Measurements from ENCODE around the gene TAB3.
A peak's percentile ranks its signal among the peaks of the same experiment; 100 is the strongest.

TAB3 gene

DNA sequence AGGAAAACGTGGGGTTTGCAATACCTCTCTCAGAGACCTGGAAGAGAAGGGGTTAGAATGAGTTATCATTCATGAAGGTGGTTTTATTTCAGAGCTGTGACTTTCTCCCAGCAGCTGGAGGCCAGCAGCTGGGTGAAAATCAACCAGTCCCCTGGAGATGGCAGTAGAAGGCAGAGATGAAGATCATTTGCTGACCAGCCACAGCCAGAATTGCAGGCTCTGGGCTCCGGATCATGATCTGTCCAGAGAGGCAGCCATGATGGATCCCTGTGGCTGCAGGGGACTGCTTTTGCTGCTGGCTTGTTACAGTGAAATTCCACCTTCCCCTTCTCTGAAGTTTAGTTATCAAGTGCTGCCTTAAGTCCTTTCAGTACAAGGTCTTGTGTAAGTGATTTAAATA is 46.9 kb upstream of the TAB3 start:
- no peak for TF ChIP-seq ZFP30 (CRISPR knock-in tag; IDR thresholded peaks at IDR 0.05)
- TF ChIP-seq OSR1 (CRISPR knock-in tag; IDR thresholded peaks at IDR 0.05) = no peak
- TF ChIP-seq, protein P1, sequence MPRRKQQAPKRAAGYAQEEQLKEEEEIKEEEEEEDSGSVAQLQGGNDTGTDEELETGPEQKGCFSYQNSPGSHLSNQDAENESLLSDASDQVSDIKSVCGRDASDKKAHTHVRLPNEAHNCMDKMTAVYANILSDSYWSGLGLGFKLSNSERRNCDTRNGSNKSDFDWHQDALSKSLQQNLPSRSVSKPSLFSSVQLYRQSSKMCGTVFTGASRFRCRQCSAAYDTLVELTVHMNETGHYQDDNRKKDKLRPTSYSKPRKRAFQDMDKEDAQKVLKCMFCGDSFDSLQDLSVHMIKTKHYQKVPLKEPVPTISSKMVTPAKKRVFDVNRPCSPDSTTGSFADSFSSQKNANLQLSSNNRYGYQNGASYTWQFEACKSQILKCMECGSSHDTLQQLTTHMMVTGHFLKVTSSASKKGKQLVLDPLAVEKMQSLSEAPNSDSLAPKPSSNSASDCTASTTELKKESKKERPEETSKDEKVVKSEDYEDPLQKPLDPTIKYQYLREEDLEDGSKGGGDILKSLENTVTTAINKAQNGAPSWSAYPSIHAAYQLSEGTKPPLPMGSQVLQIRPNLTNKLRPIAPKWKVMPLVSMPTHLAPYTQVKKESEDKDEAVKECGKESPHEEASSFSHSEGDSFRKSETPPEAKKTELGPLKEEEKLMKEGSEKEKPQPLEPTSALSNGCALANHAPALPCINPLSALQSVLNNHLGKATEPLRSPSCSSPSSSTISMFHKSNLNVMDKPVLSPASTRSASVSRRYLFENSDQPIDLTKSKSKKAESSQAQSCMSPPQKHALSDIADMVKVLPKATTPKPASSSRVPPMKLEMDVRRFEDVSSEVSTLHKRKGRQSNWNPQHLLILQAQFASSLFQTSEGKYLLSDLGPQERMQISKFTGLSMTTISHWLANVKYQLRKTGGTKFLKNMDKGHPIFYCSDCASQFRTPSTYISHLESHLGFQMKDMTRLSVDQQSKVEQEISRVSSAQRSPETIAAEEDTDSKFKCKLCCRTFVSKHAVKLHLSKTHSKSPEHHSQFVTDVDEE (CRISPR knock-in tag; IDR thresholded peaks at IDR 0.05) = no peak
- no peak for TF ChIP-seq ISL1 (CRISPR knock-in tag; IDR thresholded peaks at IDR 0.05)
- no peak for TF ChIP-seq BACH2 (CRISPR knock-in tag; IDR thresholded peaks at IDR 0.05; ENCODE audit: borderline replicate concordance)
- TF ChIP-seq CSDC2 (CRISPR knock-in tag; IDR thresholded peaks at IDR 0.05) = no peak
- TF ChIP-seq, protein P2, sequence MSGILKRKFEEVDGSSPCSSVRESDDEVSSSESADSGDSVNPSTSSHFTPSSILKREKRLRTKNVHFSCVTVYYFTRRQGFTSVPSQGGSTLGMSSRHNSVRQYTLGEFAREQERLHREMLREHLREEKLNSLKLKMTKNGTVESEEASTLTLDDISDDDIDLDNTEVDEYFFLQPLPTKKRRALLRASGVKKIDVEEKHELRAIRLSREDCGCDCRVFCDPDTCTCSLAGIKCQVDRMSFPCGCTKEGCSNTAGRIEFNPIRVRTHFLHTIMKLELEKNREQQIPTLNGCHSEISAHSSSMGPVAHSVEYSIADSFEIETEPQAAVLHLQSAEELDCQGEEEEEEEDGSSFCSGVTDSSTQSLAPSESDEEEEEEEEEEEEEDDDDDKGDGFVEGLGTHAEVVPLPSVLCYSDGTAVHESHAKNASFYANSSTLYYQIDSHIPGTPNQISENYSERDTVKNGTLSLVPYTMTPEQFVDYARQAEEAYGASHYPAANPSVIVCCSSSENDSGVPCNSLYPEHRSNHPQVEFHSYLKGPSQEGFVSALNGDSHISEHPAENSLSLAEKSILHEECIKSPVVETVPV (CRISPR knock-in tag; IDR thresholded peaks at IDR 0.05) = no peak
- TF ChIP-seq ZNF70 (CRISPR knock-in tag; IDR thresholded peaks at IDR 0.05) = no peak
- TF ChIP-seq RARB (CRISPR knock-in tag; IDR thresholded peaks at IDR 0.05) = no peak
- no peak for TF ChIP-seq ZFP3 (CRISPR knock-in tag; IDR thresholded peaks at IDR 0.05)
- no peak for TF ChIP-seq SNAI2 (CRISPR knock-in tag; IDR thresholded peaks at IDR 0.05)
- TF ChIP-seq, protein P3, sequence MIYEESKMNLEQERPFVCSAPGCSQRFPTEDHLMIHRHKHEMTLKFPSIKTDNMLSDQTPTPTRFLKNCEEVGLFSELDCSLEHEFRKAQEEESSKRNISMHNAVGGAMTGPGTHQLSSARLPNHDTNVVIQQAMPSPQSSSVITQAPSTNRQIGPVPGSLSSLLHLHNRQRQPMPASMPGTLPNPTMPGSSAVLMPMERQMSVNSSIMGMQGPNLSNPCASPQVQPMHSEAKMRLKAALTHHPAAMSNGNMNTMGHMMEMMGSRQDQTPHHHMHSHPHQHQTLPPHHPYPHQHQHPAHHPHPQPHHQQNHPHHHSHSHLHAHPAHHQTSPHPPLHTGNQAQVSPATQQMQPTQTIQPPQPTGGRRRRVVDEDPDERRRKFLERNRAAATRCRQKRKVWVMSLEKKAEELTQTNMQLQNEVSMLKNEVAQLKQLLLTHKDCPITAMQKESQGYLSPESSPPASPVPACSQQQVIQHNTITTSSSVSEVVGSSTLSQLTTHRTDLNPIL (CRISPR knock-in tag; IDR thresholded peaks at IDR 0.05; ENCODE audit: low read depth) = no peak
- no peak for TF ChIP-seq ESRRG (CRISPR knock-in tag; IDR thresholded peaks at IDR 0.05)
- TF ChIP-seq TOX (CRISPR knock-in tag; IDR thresholded peaks at IDR 0.05; ENCODE audit: borderline replicate concordance) = no peak

DNA sequence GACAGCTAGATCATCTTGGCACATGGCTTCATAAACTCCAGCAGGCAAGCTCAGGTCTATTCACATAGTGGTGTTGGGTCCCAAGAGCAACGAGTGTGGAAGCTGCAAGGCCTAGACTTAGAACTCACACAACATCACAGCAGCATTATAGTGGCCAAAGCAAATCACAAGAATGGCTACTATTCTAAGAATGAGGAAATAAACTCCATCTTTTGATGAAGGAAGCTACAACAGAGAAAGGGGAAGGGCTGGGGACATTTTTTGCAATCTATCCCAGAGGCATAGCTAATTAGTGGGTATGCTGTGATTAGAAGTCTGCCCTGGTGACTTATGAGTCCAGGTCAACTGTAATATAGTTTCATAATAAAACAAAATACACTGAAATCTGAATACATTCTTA is 42.9 kb upstream of the TAB3 start:
- no peak for ATAC-seq
- TF ChIP-seq, protein P1 (CRISPR knock-in tag; IDR thresholded peaks at IDR 0.05) = no peak
- TF ChIP-seq TOX (CRISPR knock-in tag; IDR thresholded peaks at IDR 0.05; ENCODE audit: borderline replicate concordance) (no peak), ZFP3 (CRISPR knock-in tag; IDR thresholded peaks at IDR 0.05) (no peak), PPARA (CRISPR knock-in tag; IDR thresholded peaks at IDR 0.05; ENCODE audit: borderline replicate concordance) (no peak), ZFP30 (CRISPR knock-in tag; IDR thresholded peaks at IDR 0.05) (no peak), ESRRG (CRISPR knock-in tag; IDR thresholded peaks at IDR 0.05) (no peak), ISL1 (CRISPR knock-in tag; IDR thresholded peaks at IDR 0.05) (no peak), GLIS3 (CRISPR knock-in tag; IDR thresholded peaks at IDR 0.05) (no peak), ZNF565 (CRISPR knock-in tag; conservative IDR thresholded peaks at IDR 0.05; ENCODE audit: low read depth) (no peak), ZNF8 (CRISPR knock-in tag; IDR thresholded peaks at IDR 0.05) (no peak), ZC3H10 (CRISPR knock-in tag; IDR thresholded peaks at IDR 0.05) (no peak), ARNTL (CRISPR knock-in tag; IDR thresholded peaks at IDR 0.05; ENCODE audit: borderline replicate concordance, low read depth) (no peak)
- TF ChIP-seq, protein P4, sequence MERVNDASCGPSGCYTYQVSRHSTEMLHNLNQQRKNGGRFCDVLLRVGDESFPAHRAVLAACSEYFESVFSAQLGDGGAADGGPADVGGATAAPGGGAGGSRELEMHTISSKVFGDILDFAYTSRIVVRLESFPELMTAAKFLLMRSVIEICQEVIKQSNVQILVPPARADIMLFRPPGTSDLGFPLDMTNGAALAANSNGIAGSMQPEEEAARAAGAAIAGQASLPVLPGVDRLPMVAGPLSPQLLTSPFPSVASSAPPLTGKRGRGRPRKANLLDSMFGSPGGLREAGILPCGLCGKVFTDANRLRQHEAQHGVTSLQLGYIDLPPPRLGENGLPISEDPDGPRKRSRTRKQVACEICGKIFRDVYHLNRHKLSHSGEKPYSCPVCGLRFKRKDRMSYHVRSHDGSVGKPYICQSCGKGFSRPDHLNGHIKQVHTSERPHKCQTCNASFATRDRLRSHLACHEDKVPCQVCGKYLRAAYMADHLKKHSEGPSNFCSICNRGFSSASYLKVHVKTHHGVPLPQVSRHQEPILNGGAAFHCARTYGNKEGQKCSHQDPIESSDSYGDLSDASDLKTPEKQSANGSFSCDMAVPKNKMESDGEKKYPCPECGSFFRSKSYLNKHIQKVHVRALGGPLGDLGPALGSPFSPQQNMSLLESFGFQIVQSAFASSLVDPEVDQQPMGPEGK (CRISPR knock-in tag; IDR thresholded peaks at IDR 0.05; ENCODE audit: borderline replicate concordance) = no peak
- TF ChIP-seq, protein P3 (CRISPR knock-in tag; IDR thresholded peaks at IDR 0.05; ENCODE audit: low read depth) = no peak

More for the DNA sequence above, 46.9 kb upstream of the TAB3 start:
- ATAC-seq = peak; percentile 84

Measured in SK-N-SH treated with all-trans-retinoic acid at 6 μM for 48 hours (cell line).